ENCODE results near the gene PPP1R7. TPM values are rescaled to one million over a fixed set of nuclear protein-coding genes. Genes with fewer than 3 reads are reported as not detected.

The PPP1R7 gene
- total RNA-seq, 1 experiment from 2014 or later = 24.0 TPM

DNA sequence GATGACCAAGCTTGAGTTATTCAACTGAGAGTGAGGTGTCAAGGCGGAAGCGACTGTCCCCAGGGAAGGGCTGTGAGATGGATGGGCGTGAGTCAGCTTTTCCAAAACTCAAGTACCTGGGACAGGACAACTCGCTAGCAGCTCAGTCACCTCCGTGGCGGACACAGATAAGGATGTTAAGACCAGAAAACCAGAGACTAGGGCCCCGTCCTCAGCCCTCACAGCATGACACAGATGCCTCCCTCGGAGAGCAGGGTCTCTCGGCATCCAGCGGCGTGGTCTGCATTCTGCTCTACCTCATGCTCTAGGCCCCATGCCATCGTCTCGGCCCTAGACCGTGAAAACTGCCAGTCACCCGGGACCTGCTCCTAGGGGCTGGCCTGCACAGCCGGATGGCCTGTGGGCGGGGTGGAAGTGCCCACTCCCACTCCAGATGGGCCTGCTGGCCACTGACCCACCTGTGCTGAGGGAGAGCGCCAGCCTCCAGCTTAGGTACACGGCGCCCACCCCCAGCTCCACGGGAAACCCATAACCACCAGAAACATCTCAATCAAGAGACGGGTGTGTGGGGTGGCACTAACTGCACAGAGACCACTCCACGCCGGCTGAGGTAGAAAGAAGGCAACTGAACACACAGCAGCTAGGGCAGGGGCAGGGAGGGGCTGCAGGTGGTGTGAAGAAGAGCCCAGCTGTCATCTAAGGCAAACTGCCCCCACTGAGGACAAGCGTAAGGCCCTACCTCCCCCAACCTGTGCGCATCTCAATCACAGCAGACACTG lies 78.0 kb downstream of the PPP1R7 start:
- DNase-seq (ENCODE audit: low read depth, low spot score) = no peak
- in situ Hi-C loops (cut with HindIII; ENCODE audit: low pct_unique_long_range_greater_than_20kb, low sequenced_read_pairs) = no loop called here

DNA sequence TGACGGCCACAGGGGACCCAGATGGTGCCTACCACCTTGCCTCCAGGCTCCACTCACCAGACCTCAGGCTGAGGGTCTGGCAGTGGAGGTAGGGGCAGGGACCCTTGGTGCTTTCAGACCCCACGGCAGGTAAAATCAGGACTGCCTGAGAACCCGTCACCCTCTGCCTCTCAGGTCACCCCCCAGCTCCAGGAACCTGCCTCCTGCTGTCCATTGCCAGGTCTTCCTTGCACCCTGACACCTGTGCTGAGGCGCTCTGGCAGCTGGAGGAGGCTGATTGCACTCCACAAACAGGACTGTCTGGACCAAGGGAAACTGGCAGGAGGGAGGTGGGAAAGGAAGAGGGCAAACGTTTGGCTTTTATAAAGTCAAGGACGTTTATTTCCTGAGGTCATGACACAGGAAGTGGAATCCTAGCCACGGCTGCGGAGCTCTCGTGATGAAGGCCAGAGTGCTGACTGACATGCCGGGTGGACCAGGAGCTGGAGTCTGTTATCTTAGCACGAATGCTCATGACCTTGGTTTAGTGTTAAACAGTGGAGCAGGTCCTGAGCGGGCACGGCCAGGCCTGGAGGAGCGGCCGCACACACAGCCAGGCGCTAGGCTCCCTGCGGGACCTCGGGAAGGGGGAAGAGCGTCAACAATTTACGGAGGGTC lies 78.7 kb downstream of the PPP1R7 start:
- DNase-seq (ENCODE audit: low read depth, low spot score) = no peak
- in situ Hi-C loops (cut with HindIII; ENCODE audit: low pct_unique_long_range_greater_than_20kb, low sequenced_read_pairs) = no loop called here

DNA sequence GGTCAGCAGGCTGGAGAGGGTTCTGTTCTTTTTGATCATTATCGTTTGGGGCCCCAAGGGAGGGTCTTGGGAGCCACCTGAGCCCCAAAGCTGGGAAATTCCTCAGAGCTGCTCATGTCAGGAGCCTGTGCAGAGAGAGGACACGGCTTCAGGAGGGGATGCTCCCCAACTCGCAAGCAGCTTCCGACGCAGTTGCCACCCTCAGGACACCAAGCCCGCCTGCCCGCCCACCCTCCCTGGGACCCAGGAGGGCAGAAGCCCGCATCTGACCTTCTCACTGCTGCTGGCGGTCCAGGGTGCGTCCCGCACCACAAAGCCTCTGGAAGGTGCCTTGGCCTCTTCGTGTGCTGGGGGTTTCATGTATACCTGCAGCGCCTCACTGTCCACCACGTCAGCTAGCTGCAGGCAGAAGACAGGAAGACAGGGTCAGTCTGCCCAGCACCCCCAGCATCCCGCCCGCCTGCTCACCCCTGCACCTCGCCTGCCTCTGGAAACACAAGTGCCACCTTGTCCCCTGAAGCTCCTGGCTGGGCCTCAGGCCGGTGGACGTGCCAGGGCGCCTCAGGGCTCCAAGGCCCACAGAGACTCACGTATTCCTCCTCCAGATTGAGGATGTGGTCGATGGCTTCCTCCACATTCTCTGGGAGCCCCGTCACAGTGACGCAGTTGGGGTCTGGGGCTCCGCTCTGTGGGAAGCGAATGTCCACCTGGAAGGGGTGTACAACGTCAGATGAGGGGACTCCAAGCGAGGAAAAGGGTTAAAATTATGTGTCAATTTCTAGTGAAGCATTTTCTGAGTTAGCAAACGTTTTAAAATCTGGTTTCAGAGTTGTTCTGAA lies 79.5 kb downstream of the PPP1R7 start:
- DNase-seq (ENCODE audit: low read depth, low spot score) = no peak
- in situ Hi-C loops (cut with HindIII; ENCODE audit: low pct_unique_long_range_greater_than_20kb, low sequenced_read_pairs) = no loop called here

DNA sequence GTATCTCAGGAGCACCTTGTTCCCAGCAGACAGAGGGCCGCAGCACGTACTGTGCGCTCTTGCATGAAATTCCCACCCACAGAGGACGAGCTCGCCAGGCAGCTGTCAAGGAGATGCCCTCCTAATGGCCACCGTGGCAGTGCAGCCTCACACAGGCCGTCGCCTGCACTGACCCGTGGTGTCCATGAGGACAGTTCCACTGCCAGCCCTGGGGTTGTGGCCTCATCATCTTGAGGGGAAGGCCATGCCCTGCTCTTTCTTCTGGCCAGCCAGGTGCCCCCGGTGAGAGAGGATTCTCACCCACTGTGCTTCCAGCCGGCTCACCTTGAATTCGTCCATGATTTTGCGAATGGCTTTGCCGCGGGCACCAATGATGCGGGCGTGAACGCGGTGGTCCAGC lies 80.2 kb downstream of the PPP1R7 start:
- in situ Hi-C loops (cut with HindIII; ENCODE audit: low pct_unique_long_range_greater_than_20kb, low sequenced_read_pairs) = no loop called here
- DNase-seq (ENCODE audit: low read depth, low spot score) = no peak

DNA sequence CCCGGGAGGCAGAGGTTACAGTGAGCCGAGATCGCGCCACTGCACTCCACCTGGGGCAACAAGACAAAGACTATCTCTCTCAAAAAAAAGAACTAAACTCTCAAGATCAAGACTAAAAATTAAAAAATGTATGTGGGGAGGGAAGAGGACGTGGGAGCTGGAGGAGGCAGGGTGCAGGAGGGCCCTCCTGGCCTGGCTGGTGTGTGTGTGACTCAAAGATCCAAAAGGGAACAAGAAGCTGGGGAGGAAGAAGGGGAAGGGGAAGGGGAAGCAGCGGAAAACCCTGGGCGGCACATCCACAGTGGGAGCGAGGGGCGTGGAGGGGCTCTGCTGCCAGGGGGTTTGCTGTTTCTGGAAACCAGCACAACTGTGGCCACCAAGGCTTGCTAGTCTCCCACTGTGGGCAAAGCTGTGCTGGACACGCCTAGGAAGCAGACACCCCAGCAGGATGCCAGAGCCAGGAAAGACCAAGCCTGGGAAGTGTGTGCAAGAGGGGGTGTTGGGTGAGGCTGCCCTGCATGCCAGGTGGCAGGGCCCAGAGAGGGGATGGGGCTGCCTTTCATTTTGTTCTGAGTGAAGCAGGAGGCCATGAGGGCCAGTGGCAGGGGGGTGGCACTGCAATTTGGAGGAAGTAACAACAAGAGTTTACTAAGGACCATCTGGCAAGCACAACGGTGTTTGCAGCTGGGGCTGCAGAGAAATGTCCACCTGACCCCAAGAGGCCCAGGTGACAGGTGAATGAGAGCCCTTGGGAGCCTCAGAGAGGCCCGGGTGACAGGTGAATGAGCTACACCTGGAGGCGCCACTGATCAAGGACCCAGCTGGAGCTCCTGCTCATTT lies 82.7 kb downstream of the PPP1R7 start:
- in situ Hi-C loops (cut with HindIII; ENCODE audit: low pct_unique_long_range_greater_than_20kb, low sequenced_read_pairs) = no loop called here
- no peak for DNase-seq (ENCODE audit: low read depth, low spot score)

Small RNAs within 50 kb of the gene (small RNA-seq; reads per million reads assigned to genes)
- gene AC005237.2 = 0 reads per million in 2 experiments

Other genes with a start within 250 kb of the PPP1R7 start
- not detected in 2 replicates for gene CROCC2, start 244.1 kb upstream of the PPP1R7 start, total RNA-seq (2014; rRNA removed; shearing (Covaris generic))
- 0.11 and 0.13 TPM in 2 replicates for gene SNED1, start 151.8 kb upstream of the PPP1R7 start, total RNA-seq (2014; rRNA removed; shearing (Covaris generic))
- 10.8 and 13.9 TPM in 2 replicates for gene MTERF4, start 48.2 kb upstream of the PPP1R7 start, total RNA-seq (2014; rRNA removed; shearing (Covaris generic))
- gene PASK, start 995 bp upstream of the PPP1R7 start, total RNA-seq (2014; rRNA removed; shearing (Covaris generic)) = 2.8 and 3.4 TPM in 2 replicates
- gene ANO7, start 38.2 kb downstream of the PPP1R7 start, total RNA-seq (2014; rRNA removed; shearing (Covaris generic)) = 0.32 and 0.37 TPM in 2 replicates
- gene HDLBP, start 165.2 kb downstream of the PPP1R7 start, total RNA-seq (2014; rRNA removed; shearing (Covaris generic)) = 582 and 592 TPM in 2 replicates
- gene SEPTIN2, start 165.5 kb downstream of the PPP1R7 start, total RNA-seq (2014; rRNA removed; shearing (Covaris generic)) = 261 and 268 TPM in 2 replicates
- gene FARP2, start 205.8 kb downstream of the PPP1R7 start, total RNA-seq (2014; rRNA removed; shearing (Covaris generic)) = 335 and 344 TPM in 2 replicates